GM18507 (cell line): ENCODE measurements around the gene BFSP2.

Experiments
- DNase-seq: peaks from one replicate; pipeline ENCODE4 v3.0.0; 2011; ENCODE audit warnings: low read depth; ENCODE audit not compliant: insufficient read length; ENCODE audit errors: extremely low spot score
- FAIRE-seq: peaks from 2 replicates; lab custom pipeline; 2011; peaks lifted over from hg19 to GRCh38; lab: Jason Lieb, UNC

Gene BFSP2

GRCh38 chr3:133447750-133448477 lies 48.1 kb downstream of the BFSP2 start:
- FAIRE-seq = no peak
- no peak for DNase-seq

GRCh38 chr3:133448478-133449122 lies 48.7 kb downstream of the BFSP2 start:
- peak; percentile 68 for DNase-seq
- FAIRE-seq = peak; percentile 100

- DNase-seq = no peak
Measured at GRCh38 chr3:133451309-133451708, 51.5 kb downstream of the BFSP2 start.

GRCh38 chr3:133452641-133453319 lies 52.9 kb downstream of the BFSP2 start:
- no peak for DNase-seq
- FAIRE-seq = no peak

More at GRCh38 chr3:133451309-133451708, 51.5 kb downstream of the BFSP2 start:
- no peak for FAIRE-seq

GRCh38 chr3:133453383-133453782 lies 53.5 kb downstream of the BFSP2 start:
- FAIRE-seq (no peak), DNase-seq (no peak)

- FAIRE-seq (no peak), DNase-seq (no peak)
Measured at GRCh38 chr3:133455281-133455680, 55.4 kb downstream of the BFSP2 start.

- FAIRE-seq = no peak
Measured at GRCh38 chr3:133455960-133456359, 56.1 kb downstream of the BFSP2 start.

GRCh38 chr3:133457025-133457424 lies 57.2 kb downstream of the BFSP2 start:
- no peak for DNase-seq
- no peak for FAIRE-seq

More at GRCh38 chr3:133455960-133456359, 56.1 kb downstream of the BFSP2 start:
- DNase-seq = no peak

- DNase-seq = no peak
- peak; percentile 18 for FAIRE-seq
Measured at GRCh38 chr3:133457465-133458067, 57.7 kb downstream of the BFSP2 start.

- FAIRE-seq = no peak
- no peak for DNase-seq
Measured at GRCh38 chr3:133459400-133459799, 59.5 kb downstream of the BFSP2 start.

GRCh38 chr3:133460809-133461208 lies 61.0 kb downstream of the BFSP2 start:
- DNase-seq (no peak), FAIRE-seq (peak; percentile 15)

GRCh38 chr3:133461291-133461690 lies 61.4 kb downstream of the BFSP2 start:
- DNase-seq (no peak), FAIRE-seq (no peak)

- DNase-seq (no peak), FAIRE-seq (no peak)
Measured at GRCh38 chr3:133463347-133463860, 63.5 kb downstream of the BFSP2 start.

GRCh38 chr3:133464573-133464972 lies 64.7 kb downstream of the BFSP2 start:
- FAIRE-seq (no peak), DNase-seq (no peak)

- FAIRE-seq (peak; percentile 69), DNase-seq (no peak)
Measured at GRCh38 chr3:133466531-133467386, 66.9 kb downstream of the BFSP2 start.

- peak; percentile 59 for FAIRE-seq
- no peak for DNase-seq
Measured at GRCh38 chr3:133467780-133468179, 67.9 kb downstream of the BFSP2 start.

- DNase-seq (no peak), FAIRE-seq (peak; percentile 35)
Measured at GRCh38 chr3:133468251-133468721, 68.4 kb downstream of the BFSP2 start.

GRCh38 chr3:133469140-133469731 lies 69.4 kb downstream of the BFSP2 start:
- no peak for FAIRE-seq

GRCh38 chr3:133472242-133472641 lies 72.4 kb downstream of the BFSP2 start:
- FAIRE-seq = no peak
- DNase-seq = no peak

More at GRCh38 chr3:133469140-133469731, 69.4 kb downstream of the BFSP2 start:
- no peak for DNase-seq
